B cell (primary cell): Measurements from ENCODE around the gene CD109.

Experiments
- EZH2 ChIP-seq: IDR thresholded peaks from 2 replicates; pipeline ENCODE4 v1.6.1; 2012; ENCODE audit warnings: borderline replicate concordance, low read depth, mild to moderate bottlenecking, moderate library complexity, low read length; ENCODE audit not compliant: insufficient read depth, poor library complexity, severe bottlenecking
- TF ChIP-seq, protein P1 (sequence below): fragments of 200-600 bp; IDR thresholded peaks from one replicate; pipeline ENCODE4 v1.8.0; 2022; ENCODE audit warnings: antibody characterized with exemption, mild to moderate bottlenecking

DNA sequence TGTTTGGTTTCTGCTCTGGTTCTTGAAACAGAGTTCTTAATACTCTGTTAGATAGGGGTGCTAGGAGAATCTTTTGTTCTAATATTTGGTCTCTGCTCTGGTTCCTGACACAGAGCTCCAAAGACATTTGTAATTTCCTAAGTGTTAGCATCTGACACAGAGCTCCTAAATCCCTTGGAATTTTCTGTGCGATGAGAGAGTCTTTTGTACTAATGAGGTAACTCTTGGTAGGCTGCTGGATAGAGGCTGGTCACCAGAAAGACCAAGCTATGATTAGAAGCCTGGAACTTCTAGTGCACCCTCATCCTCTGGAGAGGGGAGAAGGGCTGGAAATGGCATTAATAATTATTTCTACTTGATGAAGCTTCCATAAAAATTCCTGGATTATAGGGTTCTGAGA is 7.7 kb upstream of the CD109 start:
- TF ChIP-seq, protein P1, sequence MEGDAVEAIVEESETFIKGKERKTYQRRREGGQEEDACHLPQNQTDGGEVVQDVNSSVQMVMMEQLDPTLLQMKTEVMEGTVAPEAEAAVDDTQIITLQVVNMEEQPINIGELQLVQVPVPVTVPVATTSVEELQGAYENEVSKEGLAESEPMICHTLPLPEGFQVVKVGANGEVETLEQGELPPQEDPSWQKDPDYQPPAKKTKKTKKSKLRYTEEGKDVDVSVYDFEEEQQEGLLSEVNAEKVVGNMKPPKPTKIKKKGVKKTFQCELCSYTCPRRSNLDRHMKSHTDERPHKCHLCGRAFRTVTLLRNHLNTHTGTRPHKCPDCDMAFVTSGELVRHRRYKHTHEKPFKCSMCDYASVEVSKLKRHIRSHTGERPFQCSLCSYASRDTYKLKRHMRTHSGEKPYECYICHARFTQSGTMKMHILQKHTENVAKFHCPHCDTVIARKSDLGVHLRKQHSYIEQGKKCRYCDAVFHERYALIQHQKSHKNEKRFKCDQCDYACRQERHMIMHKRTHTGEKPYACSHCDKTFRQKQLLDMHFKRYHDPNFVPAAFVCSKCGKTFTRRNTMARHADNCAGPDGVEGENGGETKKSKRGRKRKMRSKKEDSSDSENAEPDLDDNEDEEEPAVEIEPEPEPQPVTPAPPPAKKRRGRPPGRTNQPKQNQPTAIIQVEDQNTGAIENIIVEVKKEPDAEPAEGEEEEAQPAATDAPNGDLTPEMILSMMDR = no peak
- no peak for TF ChIP-seq EZH2
